Measurements from ENCODE around the gene SPOUT1. TPM values are rescaled to one million over a fixed set of nuclear protein-coding genes. Genes with fewer than 3 reads are reported as not detected.

SPOUT1 gene
- total RNA-seq, 1 experiment from 2014 or later: 66.4 TPM

- BruUV-seq (replicated peaks): no TSS peak
- TF ChIP-seq CTCF (conservative IDR thresholded peaks at IDR 0.05; ENCODE audit: low read depth, low read length) (no peak), EZH2 (IDR thresholded peaks at IDR 0.05; ENCODE audit: borderline replicate concordance, low read depth, low read length, poor library complexity, severe bottlenecking) (no peak)
- Histone ChIP-seq H3K27ac (ENCODE audit: low read depth, low read length, poor library complexity, severe bottlenecking) (peak overlapping the region; percentile 82), H3K9me3 (ENCODE audit: low read depth, low read length, poor library complexity, severe bottlenecking) (no peaks in the 10 kb centered on the region), H3K4me3 (ENCODE audit: low read depth, low read length, poor library complexity, severe bottlenecking) (peak overlapping the region; percentile 94), H3K4me1 (ENCODE audit: insufficient read depth, low read length, poor library complexity, severe bottlenecking) (peaks cover 11% of the 10 kb centered on the region), H3K27me3 (replicated peaks; ENCODE audit: insufficient read depth, low read depth, low read length, poor library complexity) (no peaks in the 10 kb centered on the region), H3K36me3 (ENCODE audit: insufficient read depth, low read length, poor library complexity, severe bottlenecking) (no peaks in the 10 kb centered on the region)
- ChIA-PET CTCF (interaction anchor here (1.2 kb wide), 1 partner anchor 69 kb away, joined by 3 read pairs; the partner anchor contains the start of gene PKN3), POLR2A (ENCODE audit: low non-redundant PET) (no interaction called here)
- intact Hi-C loops (cut with micrococcal nuclease; ENCODE audit: unreplicated experiment): no loop called here
- no peak for DNase-seq (ENCODE audit: low spot score)
These were observed 58.4 kb downstream of the SPOUT1 start for GRCh38 chr9:128771094-128771721.

GRCh38 chr9:128770286-128771030, 59.1 kb downstream of the SPOUT1 start:
- intact Hi-C loops (cut with micrococcal nuclease; ENCODE audit: unreplicated experiment): no loop called here
- H3K4me1 ChIP-seq (ENCODE audit: insufficient read depth, low read length, poor library complexity, severe bottlenecking): peaks cover 11% of the 10 kb centered on the region
- TSS peak; percentile 43 for BruUV-seq (replicated peaks)

More at GRCh38 chr9:128770286-128771030, 59.1 kb downstream of the SPOUT1 start:
- H3K27ac ChIP-seq (ENCODE audit: low read depth, low read length, poor library complexity, severe bottlenecking): no peak overlapping the region
- H3K4me3 ChIP-seq (ENCODE audit: low read depth, low read length, poor library complexity, severe bottlenecking): peak overlapping the region; percentile 94
- no peak for DNase-seq (ENCODE audit: low spot score)
- POLR2A ChIA-PET (ENCODE audit: low non-redundant PET): no interaction called here
- no peaks in the 10 kb centered on the region for H3K27me3 ChIP-seq (replicated peaks; ENCODE audit: insufficient read depth, low read depth, low read length, poor library complexity)
- no peaks in the 10 kb centered on the region for H3K9me3 ChIP-seq (ENCODE audit: low read depth, low read length, poor library complexity, severe bottlenecking)
- CTCF ChIA-PET: interaction anchor here (1.2 kb wide), 1 partner anchor 68 kb away, joined by 3 read pairs; the partner anchor contains the start of gene PKN3
- H3K36me3 ChIP-seq (ENCODE audit: insufficient read depth, low read length, poor library complexity, severe bottlenecking): no peaks in the 10 kb centered on the region
- TF ChIP-seq CTCF (conservative IDR thresholded peaks at IDR 0.05; ENCODE audit: low read depth, low read length) (no peak), EZH2 (IDR thresholded peaks at IDR 0.05; ENCODE audit: borderline replicate concordance, low read depth, low read length, poor library complexity, severe bottlenecking) (no peak)

Other genes with a start within 250 kb of the SPOUT1 start
- 135 TPM in 2 replicates for gene DYNC2I2, start 172.9 kb downstream of the SPOUT1 start, total RNA-seq (2021)
- gene SET, start 140.6 kb downstream of the SPOUT1 start, total RNA-seq (2021): 942 and 1,009 TPM in 2 replicates
- gene PKN3, start 127.3 kb downstream of the SPOUT1 start, total RNA-seq (2021): 12.3 and 21.5 TPM in 2 replicates
- gene ZDHHC12, start 105.7 kb downstream of the SPOUT1 start, total RNA-seq (2021): 32.6 and 35.2 TPM in 2 replicates
- gene ZER1, start 57.9 kb downstream of the SPOUT1 start, total RNA-seq (2021): 12.9 and 19.6 TPM in 2 replicates
- gene TBC1D13, start 42.5 kb downstream of the SPOUT1 start, total RNA-seq (2021): 26.7 and 27.2 TPM in 2 replicates
- 45.8 and 46.7 TPM in 2 replicates for gene ENDOG, start 11.3 kb downstream of the SPOUT1 start, total RNA-seq (2021)
- gene KYAT1, start 52.2 kb upstream of the SPOUT1 start, total RNA-seq (2021): 17.9 and 20.1 TPM in 2 replicates
- gene LRRC8A, start 52.3 kb upstream of the SPOUT1 start, total RNA-seq (2021): 53.6 and 56.8 TPM in 2 replicates
- 6.3 and 8.0 TPM in 2 replicates for gene PHYHD1, start 91.2 kb upstream of the SPOUT1 start, total RNA-seq (2021)
- gene DOLK, start 117.8 kb upstream of the SPOUT1 start, total RNA-seq (2021): 20.6 and 23.2 TPM in 2 replicates
- gene NUP188, start 117.9 kb upstream of the SPOUT1 start, total RNA-seq (2021): 147 and 170 TPM in 2 replicates
- 52.7 and 59.4 TPM in 2 replicates for gene SH3GLB2, start 198.5 kb upstream of the SPOUT1 start, total RNA-seq (2021)
- 26.7 and 27.7 TPM in 2 replicates for gene MIGA2, start 206.8 kb upstream of the SPOUT1 start, total RNA-seq (2021)